OCI-LY1 (cell line): ENCODE results near the gene PTPRN2.

Experiments used
- H2AFZ ChIP-seq: fragments of 200-600 bp; sonication (generic), shearing (Covaris generic); 2 replicates; pipeline ENCODE4 v1.6.0; 2014; ENCODE audit warnings: antibody characterized with exemption, mild to moderate bottlenecking, low read length
- H3F3A ChIP-seq: fragments of 200-600 bp; sonication (generic), shearing (Covaris generic); 2 replicates; pipeline ENCODE4 v1.6.0; 2014; ENCODE audit warnings: mild to moderate bottlenecking, antibody characterized with exemption, low read length, moderate library complexity; ENCODE audit not compliant: insufficient read depth
- H3K27ac ChIP-seq: fragments of 200-600 bp; sonication (generic); 2 replicates; pipeline ENCODE4 v1.5.1; 2014; ENCODE audit warnings: low read length, mixed run types, mild to moderate bottlenecking, low read depth; ENCODE audit not compliant: poor library complexity, severe bottlenecking
- H3K27me3 ChIP-seq: fragments of 200-600 bp; sonication (generic); 2 replicates; pipeline ENCODE4 v1.6.0; 2014; ENCODE audit warnings: antibody characterized with exemption, mild to moderate bottlenecking, low read length, moderate library complexity; ENCODE audit not compliant: insufficient read depth
- H3K36me3 ChIP-seq: fragments of 200-600 bp; sonication (generic); 2 replicates; pipeline ENCODE4 v1.6.1; 2014; ENCODE audit warnings: mild to moderate bottlenecking, antibody characterized with exemption, low read length, moderate library complexity, mixed read lengths; ENCODE audit not compliant: insufficient read depth
- H3K4me1 ChIP-seq: fragments of 200-600 bp; sonication (generic); 2 replicates; pipeline ENCODE4 v1.5.1; 2014; ENCODE audit warnings: mild to moderate bottlenecking, low read length, moderate library complexity; ENCODE audit not compliant: insufficient read depth, severe bottlenecking
- H3K4me2 ChIP-seq: fragments of 200-600 bp; sonication (generic), shearing (Covaris generic); 2 replicates; pipeline ENCODE4 v1.6.1; 2014; ENCODE audit warnings: low read length
- H3K4me3 ChIP-seq: fragments of 200-600 bp; sonication (generic); 2 replicates; pipeline ENCODE4 v1.5.1; 2014; ENCODE audit warnings: low read length, low read depth, mild to moderate bottlenecking, mixed read lengths; ENCODE audit not compliant: poor library complexity, severe bottlenecking
- H3K79me2 ChIP-seq: fragments of 200-600 bp; shearing (Covaris generic); 2 replicates; pipeline ENCODE4 v1.6.1; 2016; ENCODE audit warnings: mixed run types, low read length, mixed read lengths; ENCODE audit not compliant: insufficient read depth
- H3K9ac ChIP-seq: fragments of 200-600 bp; sonication (generic), shearing (Covaris generic); 2 replicates; pipeline ENCODE4 v1.6.1; 2014; ENCODE audit warnings: mild to moderate bottlenecking, low read length, mixed read lengths
- H3K9me2 ChIP-seq: fragments of 200-600 bp; sonication (generic), shearing (Covaris generic); 2 replicates; pipeline ENCODE4 v1.6.1; 2014; ENCODE audit warnings: low read depth, mild to moderate bottlenecking, low read length, mixed read lengths
- H3K9me3 ChIP-seq: fragments of 200-600 bp; shearing (Covaris generic); 2 replicates; pipeline ENCODE4 v1.6.1; 2014; ENCODE audit warnings: low read length, mixed read lengths
- H4K20me1 ChIP-seq: fragments of 200-600 bp; sonication (generic), shearing (Covaris generic); 2 replicates; pipeline ENCODE4 v1.6.0; 2016; ENCODE audit warnings: mild to moderate bottlenecking, low read length; ENCODE audit not compliant: insufficient read depth
- CTCF ChIP-seq: fragments of 200-600 bp; sonication (generic), shearing (Covaris generic); IDR thresholded peaks from 2 replicates; pipeline ENCODE4 v1.5.1; 2017; ENCODE audit warnings: mild to moderate bottlenecking, antibody characterized with exemption, low read length, moderate library complexity, mixed read lengths
- EZH2 ChIP-seq: fragments of 200-600 bp; sonication (generic), shearing (Covaris generic); IDR thresholded peaks from 2 replicates; pipeline ENCODE4 v1.8.0; 2017; ENCODE audit warnings: borderline replicate concordance, mixed run types, mild to moderate bottlenecking, antibody characterized with exemption, low read length, moderate library complexity, mixed read lengths

The PTPRN2 gene

GRCh38 chr7:157685430-157686284, 902.0 kb downstream of the PTPRN2 start:
- TF ChIP-seq CTCF (no peak), EZH2 (no peak)
- Histone ChIP-seq H3K27ac (no peak overlapping the region), H3K4me3 (no peak overlapping the region), H3K9me2 (no peaks in the 10 kb centered on the region), H3K36me3 (no peaks in the 10 kb centered on the region), H3K9me3 (no peaks in the 10 kb centered on the region), H3K4me2 (no peak overlapping the region), H3K27me3 (no peaks in the 10 kb centered on the region), H2AFZ (no peak overlapping the region), H3K79me2 (no peaks in the 10 kb centered on the region), H3K9ac (no peak overlapping the region), H3F3A (no peaks in the 10 kb centered on the region), H3K4me1 (no peaks in the 10 kb centered on the region), H4K20me1 (no peaks in the 10 kb centered on the region)

GRCh38 chr7:157684909-157685429, 902.7 kb downstream of the PTPRN2 start:
- no peak overlapping the region for H3K27ac ChIP-seq
- H3K9ac ChIP-seq = no peak overlapping the region
- no peaks in the 10 kb centered on the region for H4K20me1 ChIP-seq
- H2AFZ ChIP-seq = no peak overlapping the region
- no peaks in the 10 kb centered on the region for H3K9me3 ChIP-seq
- no peaks in the 10 kb centered on the region for H3K27me3 ChIP-seq
- no peaks in the 10 kb centered on the region for H3K36me3 ChIP-seq
- no peaks in the 10 kb centered on the region for H3K79me2 ChIP-seq
- TF ChIP-seq CTCF = no peak
- no peak for TF ChIP-seq EZH2
- no peak overlapping the region for H3K4me3 ChIP-seq
- no peaks in the 10 kb centered on the region for H3K4me1 ChIP-seq
- no peaks in the 10 kb centered on the region for H3K9me2 ChIP-seq
- no peak overlapping the region for H3K4me2 ChIP-seq
- no peaks in the 10 kb centered on the region for H3F3A ChIP-seq

GRCh38 chr7:157684157-157684908, 903.3 kb downstream of the PTPRN2 start:
- Histone ChIP-seq H3K79me2 (no peaks in the 10 kb centered on the region), H3K36me3 (no peaks in the 10 kb centered on the region), H3K27ac (no peak overlapping the region), H3K9ac (no peak overlapping the region), H3K9me2 (no peaks in the 10 kb centered on the region), H4K20me1 (no peaks in the 10 kb centered on the region), H2AFZ (no peak overlapping the region), H3K9me3 (no peaks in the 10 kb centered on the region), H3F3A (no peaks in the 10 kb centered on the region), H3K27me3 (no peaks in the 10 kb centered on the region), H3K4me3 (no peak overlapping the region), H3K4me1 (no peaks in the 10 kb centered on the region), H3K4me2 (no peak overlapping the region)
- TF ChIP-seq CTCF = no peak
- no peak for TF ChIP-seq EZH2
